ENCODE measurements around the gene CNTNAP1.

The CNTNAP1 gene

GRCh38 chr17:42700586-42701289, 18.4 kb downstream of the CNTNAP1 start:
- TF ChIP-seq CTCF (IDR thresholded peaks at IDR 0.05; ENCODE audit: borderline replicate concordance, insufficient read depth, low read depth, low read length) = no peak
- H3K4me3 ChIP-seq (ENCODE audit: low read depth, low read length) = no peak overlapping the region

GRCh38 chr17:42702446-42702845, 20.1 kb downstream of the CNTNAP1 start:
- TF ChIP-seq CTCF (IDR thresholded peaks at IDR 0.05; ENCODE audit: borderline replicate concordance, insufficient read depth, low read depth, low read length) = no peak
- no peak overlapping the region for H3K4me3 ChIP-seq (ENCODE audit: low read depth, low read length)

GRCh38 chr17:42704490-42704836, 22.1 kb downstream of the CNTNAP1 start:
- TF ChIP-seq CTCF (IDR thresholded peaks at IDR 0.05; ENCODE audit: borderline replicate concordance, insufficient read depth, low read depth, low read length) = no peak
- H3K4me3 ChIP-seq (ENCODE audit: low read depth, low read length) = no peak overlapping the region

GRCh38 chr17:42704837-42705494, 22.6 kb downstream of the CNTNAP1 start:
- no peak overlapping the region for H3K4me3 ChIP-seq (ENCODE audit: low read depth, low read length)

GRCh38 chr17:42706732-42707131, 24.4 kb downstream of the CNTNAP1 start:
- H3K4me3 ChIP-seq (ENCODE audit: low read depth, low read length) = no peak overlapping the region
- TF ChIP-seq CTCF (IDR thresholded peaks at IDR 0.05; ENCODE audit: borderline replicate concordance, insufficient read depth, low read depth, low read length) = no peak

More at GRCh38 chr17:42704837-42705494, 22.6 kb downstream of the CNTNAP1 start:
- TF ChIP-seq CTCF (IDR thresholded peaks at IDR 0.05; ENCODE audit: borderline replicate concordance, insufficient read depth, low read depth, low read length) = no peak

GRCh38 chr17:42708588-42708987, 26.3 kb downstream of the CNTNAP1 start:
- no peak for TF ChIP-seq CTCF (IDR thresholded peaks at IDR 0.05; ENCODE audit: borderline replicate concordance, insufficient read depth, low read depth, low read length)
- no peak overlapping the region for H3K4me3 ChIP-seq (ENCODE audit: low read depth, low read length)

- no peak for TF ChIP-seq CTCF (IDR thresholded peaks at IDR 0.05; ENCODE audit: borderline replicate concordance, insufficient read depth, low read depth, low read length)
- no peak overlapping the region for H3K4me3 ChIP-seq (ENCODE audit: low read depth, low read length)
Observed at GRCh38 chr17:42709561-42709960, 27.2 kb downstream of the CNTNAP1 start.
